ENCODE data around the gene FAM20A.

- TF ChIP-seq EZH2 (IDR thresholded peaks at IDR 0.05; ENCODE audit: insufficient read depth, poor library complexity, severe bottlenecking) (no peak), EZH2phosphoT487 (IDR thresholded peaks at IDR 0.05; ENCODE audit: insufficient read depth, low read depth) (no peak)
Observed at GRCh38 chr17:68595986-68596385, 5.2 kb downstream of the FAM20A start.

All from GM23248 (cell line).